ENCODE data around the gene PAXX.

PAXX gene

DNA sequence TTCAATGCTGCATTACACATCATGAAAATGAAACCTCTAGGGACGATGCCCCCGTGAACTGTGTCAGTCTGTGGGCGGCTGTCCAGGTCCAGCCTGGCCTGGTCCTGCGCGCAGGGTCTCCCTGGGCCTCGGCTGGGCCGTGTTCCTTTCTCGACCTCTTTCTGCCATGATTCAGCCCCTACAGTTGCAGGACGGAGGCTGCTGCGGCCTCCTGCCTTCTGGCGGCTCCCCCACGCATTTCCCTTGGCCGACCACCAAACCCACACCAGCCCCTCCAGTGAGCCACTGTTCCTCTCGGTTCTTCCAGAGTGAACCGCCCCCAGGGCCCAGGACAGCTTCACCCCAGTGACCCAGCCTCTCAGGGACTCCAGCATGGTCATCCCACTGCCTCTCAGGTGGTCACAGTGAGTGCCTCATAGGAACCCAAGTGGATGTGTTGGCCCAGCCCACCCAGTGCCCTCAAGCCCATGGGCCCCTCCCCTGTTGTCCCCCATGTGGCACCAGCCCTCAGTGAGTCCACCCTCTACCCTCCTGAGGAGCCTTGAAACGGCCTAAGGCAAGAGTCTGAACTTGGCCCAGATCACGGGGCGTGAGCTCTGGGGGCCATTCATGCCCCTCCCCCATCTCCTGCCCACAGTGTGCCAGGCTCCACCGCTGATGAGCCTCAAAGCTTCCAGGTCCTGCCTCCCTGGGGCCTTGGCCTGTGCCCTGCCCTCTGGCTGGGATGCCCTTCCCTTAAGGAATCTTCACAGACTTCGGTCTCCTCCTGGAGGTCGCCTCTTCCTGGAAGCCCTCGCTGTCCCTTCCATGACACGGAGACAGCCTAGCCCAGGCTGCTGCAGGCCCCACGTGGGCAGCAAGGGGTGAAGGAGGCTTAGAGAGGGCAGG, 14.1 kb downstream of the PAXX start:
- DNase-seq: no peak

DNA sequence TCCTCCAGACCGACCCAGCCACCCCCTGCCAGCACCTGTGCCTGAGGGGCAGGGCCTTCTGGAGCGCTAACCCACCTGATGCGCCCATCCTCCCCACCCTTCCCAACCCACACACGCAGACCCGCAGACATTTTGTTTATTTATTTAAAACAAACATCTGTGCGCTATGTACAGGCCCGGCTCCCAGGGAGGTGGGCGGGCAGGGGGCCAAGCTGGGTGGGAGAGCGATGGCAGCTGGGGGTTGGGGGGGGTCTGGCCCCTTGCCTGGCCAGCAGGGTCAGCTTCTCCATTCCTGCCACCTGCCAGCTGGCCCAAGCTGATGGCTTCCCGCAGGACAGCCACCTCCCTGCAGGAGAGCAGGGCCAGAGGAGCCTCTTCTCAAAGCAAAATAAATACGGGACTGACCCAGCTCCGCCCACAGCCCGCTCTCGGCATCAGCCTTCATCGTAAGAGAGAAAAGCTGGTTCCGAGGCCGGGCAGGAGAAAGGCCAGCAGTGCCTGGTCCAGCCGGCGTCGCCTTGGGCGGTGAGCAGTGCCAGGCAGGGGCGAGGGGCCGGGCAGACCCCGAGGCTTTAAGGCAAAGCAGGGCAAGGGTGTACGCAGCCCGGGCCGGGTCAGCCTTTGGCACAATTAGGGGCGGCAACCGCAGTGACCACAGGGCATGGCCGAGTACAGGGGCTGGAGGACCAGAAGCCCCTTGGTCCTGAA, 15.0 kb downstream of the PAXX start:
- DNase-seq: no peak

DNA sequence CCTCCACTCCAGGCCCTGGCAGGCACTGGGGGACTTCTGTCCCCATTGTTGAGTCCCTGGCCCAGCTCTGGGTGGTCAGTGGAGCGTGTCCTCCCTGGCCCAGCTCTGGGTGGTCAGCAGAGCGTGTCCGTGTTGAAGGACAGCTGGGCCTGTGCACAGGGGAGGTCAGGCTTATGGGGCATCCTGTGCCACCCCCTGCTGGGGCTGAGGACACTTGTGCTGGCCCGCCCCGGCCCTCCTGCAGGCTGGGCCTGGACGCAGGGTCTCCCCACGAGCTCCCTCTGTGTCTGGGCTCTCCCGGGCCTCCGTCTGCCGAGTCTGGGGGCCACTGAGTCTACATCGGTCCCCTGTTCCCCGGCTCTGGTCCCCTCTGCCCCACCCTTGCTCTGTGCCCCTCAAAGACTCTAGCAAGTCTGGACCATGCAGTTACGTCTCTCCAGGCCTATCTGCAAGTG, 15.6 kb downstream of the PAXX start:
- DNase-seq: no peak

DNA sequence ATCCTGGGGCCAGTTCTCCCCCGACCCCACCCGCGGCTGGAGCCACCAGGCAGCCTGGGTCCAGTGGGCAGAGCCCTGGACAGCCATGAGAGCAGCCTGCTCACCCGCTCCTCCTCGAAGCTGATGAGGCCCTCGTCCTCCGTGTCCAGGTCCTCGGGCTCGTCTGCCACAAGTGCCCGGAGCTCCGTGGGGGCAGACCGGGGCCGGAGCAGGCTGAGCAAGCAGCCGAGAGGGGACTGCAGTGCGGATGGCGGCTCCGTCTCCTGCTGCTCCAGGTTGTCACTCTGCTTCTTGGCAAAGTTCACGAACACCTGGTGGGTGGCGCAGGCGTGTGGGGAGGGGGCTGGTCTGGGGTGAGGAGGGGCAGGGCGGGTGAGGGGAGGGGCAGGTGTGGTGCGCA, 16.1 kb downstream of the PAXX start:
- DNase-seq: no peak

DNA sequence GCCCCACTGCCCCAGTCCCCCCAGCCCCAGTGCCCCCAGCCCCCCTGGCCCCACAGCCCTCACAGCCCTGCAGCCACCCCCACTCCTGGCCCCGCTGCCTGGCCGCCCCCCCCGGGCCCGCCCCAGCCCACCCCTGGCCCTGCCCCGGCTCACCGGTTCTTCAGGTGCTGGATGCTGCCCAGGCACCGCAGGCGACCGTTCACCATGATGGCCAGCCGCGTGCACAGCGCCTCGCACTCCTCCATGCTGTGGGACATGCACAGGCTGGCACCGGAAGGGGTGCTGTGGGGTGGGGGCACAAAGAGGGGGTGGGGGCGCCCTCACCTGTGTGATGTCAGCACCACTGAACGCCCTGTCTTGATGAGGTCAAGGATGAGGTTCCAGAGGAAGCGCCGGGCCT, 17.0 kb downstream of the PAXX start:
- DNase-seq: no peak

DNA sequence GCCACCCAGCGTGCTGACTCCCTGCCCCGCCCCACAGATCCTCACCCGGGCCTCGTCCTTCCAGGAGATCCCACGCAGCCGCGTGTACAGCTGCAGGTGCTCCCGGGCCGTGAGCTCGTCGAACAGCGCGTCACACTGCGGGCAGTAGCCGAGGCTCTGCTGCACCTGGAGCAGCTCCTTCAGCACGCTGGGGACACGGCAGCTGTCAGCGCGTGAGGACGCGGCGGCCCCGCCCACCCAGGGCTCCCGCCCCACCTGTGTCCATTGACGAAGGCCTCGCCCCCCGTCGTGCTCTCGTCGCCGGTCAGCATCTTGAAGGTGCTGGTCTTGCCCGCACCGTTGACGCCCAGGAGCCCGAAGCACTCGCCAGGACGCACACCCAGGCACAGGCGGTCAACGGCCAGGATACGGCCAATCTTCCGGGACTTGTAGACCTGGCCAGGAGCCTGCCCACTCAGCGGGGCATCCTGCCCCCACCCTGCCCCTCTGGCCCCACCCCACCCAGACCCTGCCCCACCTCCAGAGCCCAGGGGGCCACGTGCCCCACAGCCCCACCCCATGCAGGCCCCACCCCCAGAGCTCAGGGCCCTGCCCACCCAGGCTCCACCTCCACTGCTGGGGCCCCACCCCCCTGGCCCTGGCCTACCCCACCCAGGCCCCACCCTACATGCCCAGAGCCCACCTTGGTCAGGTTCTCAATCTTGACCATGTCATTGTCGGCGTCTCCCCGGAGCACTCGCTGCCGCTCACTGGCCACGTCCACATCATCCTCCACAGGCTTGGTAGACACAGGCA, 17.9 kb downstream of the PAXX start:
- DNase-seq: no peak

DNA sequence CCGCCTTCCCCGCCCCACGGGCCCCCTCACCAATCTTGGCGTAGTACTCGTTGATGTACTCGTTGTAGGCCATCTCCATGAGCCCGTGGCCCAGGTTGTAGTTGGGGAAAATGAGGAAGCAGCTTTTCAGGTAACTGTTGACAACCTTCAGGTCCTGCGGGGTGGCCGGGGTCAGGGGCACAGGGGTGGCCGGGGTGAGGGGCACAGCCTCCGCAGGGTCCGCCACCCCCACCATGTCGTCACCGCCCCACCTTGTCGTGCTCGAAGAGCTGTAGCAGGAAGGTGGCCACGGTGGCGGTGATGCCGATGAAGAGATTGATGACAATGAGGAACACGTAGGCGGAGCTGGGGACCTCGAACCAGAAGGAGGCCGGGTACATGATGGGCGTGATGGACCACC, 18.9 kb downstream of the PAXX start:
- no peak for DNase-seq

DNA sequence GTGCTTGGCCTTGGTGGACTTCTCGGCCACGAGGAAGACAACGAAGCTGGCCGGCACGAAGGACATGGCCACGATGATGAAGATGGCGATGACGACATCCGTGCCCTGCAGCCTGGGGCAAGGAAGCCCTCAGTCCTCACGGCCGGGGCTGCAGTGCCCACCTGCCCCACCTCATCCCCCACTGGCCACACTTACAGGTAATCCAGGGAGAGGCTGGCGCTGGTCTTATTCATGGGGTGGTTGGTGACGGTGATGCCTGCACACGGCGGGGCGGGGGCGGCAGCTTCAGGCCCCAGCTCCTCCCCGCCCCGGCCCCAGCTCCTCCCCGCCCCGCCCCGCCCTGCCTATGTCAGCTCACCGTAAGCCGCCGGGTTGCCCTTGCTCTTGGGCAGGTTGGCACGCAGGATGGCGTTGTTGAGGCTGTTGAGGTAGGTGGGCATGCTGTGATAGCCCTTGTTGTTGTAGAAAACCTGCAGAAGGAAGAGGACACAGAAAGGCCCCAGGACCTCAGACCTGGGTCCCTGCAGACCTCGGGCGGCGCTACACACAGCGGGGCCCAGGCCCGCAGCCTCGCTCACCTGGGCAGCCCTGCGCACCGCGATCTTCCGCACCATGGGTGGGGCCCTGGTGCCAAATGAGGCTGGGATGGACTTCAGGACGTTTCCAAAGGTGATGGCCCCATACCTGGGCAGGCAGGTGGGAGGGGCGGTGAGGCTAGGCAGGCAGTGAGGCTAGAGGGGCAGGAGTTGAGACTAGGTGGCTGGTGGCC, 19.9 kb downstream of the PAXX start:
- no peak for DNase-seq

DNA sequence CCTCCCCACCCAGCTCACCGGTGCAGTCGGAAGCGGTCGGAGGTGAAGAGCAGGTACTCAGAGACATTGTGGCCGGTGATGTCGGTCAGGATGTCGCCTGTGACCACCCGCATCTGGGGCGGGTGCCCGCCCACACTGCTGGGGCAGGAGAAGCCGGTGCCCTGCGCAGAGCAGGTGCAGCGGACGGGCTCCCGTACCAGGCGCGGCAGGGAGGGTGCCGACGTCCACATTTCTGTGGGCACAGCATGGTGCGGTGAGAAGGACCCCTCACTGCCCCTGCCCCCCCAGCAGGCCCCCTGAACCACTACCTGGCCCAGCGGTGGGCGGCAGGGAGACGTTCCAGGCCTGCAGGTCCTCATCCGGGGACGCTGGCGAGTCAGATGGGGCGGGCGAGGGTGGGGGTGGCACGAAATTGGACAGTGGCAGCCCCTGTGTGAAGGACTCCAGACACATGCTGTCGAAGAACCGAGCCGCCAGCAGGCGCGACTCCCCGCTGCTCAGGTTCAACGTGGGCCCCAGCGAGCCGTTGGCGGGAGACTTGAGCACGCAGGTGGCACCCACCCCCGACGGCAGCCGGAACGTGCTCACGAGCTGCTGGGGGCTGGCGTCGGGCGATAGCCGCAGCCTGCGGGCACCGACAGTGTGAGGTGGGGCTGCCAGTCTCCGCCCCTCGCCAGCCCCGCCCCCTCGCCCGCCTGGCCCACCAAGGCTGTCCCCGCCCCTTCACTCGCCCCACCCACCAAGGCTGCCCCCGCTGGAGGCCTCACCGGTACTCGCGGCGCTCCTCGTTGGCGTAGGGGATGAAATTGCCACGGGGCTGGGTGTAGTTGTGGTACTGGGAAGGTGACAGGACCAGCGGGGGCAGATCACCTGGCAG, 20.7 kb downstream of the PAXX start:
- no peak for DNase-seq

DNA sequence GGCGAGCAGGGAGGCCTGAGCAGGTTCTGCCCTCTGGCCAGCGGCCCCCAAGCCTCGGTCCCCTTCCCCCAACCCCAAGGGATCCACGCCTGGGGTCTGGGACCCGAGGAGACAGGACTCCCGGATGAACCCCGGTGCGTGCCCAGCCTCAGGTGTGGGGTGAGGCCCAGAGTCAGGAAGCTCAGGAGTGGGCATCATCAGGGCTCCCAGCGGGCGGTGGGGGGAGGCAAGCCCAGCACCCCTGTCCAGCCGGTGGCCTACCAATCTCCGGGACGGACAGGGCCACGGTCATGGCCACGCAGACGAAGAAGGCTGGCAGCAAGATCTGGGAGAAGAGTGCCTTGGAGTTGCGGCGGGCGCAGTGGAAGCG, 21.3 kb downstream of the PAXX start:
- DNase-seq: no peak

DNA sequence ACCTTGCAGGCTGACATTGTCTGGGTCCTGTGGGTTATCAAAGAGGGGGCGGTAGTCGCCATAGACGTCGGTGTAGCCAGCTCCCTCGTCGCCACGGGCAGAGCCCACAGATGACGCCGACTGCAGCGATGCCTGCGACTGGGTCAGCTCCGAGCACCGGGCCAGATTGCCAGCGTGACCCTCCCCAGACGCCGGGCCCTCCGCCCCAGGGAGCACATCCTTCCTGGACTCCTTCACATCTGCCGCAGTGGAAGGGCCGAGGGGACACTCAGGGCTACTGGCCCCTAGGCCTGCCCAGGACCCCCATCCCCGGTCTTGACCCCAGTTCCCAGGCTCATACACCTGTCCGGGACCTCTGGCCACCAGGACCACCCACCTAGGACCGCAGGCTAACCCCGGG, 21.9 kb downstream of the PAXX start:
- DNase-seq: no peak

DNA sequence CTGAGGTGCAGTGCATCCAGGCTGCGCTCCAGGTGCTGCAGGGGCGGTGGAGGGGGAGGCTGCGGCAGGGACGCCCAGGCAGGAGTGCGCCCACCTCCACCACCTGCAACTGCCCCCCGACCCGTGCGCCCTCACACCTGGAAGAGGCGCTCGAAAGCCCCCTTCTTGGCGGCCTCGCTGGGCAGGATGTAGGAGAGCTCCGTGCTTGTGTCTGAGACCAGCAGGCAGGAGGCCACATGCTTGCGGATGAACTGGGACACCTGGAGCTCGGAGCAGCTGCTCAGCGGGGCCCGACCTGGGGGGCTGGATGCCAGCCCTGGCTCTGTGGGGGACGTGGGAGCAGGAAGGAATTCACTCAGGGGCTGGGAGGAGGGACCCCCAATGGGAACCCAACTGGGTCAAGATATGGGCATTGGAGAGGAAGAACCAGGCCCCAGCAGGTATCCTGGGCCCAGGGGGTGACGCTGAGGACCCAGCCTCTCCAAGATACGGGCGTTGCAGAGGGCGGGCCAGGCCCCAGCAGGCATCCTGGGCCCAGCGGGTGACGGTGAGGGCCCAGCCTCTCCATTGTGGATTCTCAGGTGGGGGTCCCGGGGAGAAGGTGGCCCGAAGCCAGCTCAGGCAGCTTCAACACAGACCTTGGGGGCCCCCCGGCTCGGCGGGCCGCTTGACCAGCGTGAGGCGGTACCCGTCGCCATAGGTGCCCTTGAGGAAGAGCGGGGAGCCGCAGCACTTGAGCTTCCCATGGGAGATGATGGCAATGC, 22.7 kb downstream of the PAXX start:
- DNase-seq: no peak

DNA sequence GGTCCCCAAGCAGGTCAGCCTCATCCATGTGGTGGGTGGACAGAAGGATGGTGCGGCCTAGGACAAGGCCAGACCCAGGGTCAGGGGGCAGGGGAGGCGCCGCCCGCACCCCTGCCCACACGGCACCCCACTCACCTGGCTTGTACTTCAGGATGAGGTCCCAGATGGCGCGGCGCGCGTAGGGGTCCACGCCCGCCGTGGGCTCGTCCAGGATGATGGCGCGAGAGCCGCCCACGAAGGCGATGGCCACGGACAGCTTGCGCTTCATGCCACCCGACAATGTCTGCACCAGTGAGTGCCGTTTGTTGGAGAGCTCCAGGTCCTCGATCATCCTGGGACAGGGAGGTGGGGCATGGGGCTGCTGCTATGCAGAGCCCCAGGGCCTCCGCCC, 23.3 kb downstream of the PAXX start:
- DNase-seq: no peak

DNA sequence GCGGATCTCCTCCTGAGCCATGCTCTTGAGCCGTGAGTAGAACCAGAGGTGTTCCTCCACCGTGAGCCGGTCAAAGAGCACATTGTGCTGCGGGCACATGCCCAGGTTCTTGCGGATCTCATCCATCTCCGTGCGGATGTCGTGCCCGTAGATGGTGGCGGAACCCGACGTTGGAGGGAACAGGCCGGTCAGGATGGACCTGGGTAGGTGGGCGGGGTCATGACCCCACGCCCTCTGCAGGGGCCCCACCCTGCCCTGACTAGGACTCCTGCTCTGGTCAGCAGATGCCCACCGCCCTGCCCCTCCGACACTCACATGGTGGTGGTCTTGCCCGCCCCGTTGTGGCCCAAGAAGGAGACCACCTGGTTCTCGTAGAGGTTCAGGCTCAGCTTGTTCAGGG, 23.8 kb downstream of the PAXX start:
- DNase-seq: no peak

DNA sequence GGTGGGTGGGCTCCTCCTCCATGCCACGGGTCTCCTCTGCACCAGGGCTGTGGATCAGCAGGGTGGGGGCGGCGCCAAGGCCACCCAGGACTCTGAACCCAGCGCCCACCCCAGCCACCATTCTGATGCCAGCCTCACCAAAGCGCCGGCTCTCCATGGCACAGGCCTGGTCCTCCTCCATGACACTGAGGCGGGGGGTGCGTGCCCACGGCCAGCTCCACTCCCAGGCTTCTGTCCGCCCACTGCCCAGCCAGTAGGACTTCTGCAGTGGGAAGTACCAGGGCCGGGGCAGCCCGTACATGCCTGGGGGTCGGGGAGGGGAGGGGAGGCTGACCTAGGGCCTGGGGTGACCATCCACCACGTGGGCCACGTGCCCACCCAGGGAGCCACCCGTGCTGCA, 24.2 kb downstream of the PAXX start:
- no peak for DNase-seq

DNA sequence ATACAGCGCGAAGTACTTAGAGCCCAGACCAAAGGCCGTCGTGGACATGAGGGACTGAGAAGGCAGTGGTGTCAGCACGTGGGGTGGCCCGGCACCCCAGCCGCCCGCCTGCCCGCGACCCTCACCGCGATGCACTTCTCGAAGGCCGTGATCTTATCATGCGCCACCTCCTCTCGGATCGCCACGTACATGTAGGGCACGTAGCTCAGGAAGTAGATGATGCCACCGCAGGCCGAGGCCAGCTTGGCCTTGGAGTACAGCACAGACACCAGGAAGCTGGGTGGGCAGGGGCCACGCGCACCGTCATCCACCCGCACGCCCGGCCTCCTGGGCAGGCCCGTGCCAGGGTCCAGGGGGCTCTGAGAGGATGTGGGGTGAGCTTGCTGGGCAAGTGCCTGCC, 24.8 kb downstream of the PAXX start:
- DNase-seq: no peak

DNA sequence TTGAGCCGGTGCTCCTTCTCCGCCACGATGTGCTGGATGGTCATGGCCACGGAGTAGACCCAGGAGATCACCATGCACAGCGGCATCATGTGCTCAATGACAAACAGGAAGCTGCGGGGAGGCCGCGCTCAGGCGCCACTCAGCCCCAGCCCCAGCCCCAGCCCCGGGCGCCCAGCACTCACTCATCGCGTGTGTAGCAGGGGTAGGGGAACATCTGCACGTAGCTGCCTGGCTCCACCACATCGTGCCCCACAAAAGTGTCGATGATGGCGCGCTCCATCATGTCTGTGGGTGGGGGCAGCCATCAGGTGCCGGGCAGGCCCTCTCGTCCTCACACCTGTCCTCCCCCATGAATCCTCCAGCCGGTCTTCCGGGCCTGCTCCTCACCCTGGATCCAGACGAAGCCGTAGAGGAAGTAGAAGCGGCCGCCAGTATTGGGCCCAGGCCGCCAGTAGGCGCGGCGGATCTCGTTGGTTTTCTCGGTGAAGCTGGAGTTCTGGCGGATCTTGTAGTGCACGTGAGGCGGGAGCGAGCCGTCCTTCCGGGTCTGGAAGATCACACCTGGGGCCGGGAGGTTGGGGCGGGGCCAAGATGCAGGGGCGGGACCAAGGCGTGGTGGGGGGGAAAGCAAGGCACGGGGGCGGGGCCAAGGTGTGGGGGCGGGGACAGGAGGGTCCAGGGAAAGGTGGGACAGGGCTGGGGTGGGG, 25.7 kb downstream of the PAXX start:
- DNase-seq: no peak

DNA sequence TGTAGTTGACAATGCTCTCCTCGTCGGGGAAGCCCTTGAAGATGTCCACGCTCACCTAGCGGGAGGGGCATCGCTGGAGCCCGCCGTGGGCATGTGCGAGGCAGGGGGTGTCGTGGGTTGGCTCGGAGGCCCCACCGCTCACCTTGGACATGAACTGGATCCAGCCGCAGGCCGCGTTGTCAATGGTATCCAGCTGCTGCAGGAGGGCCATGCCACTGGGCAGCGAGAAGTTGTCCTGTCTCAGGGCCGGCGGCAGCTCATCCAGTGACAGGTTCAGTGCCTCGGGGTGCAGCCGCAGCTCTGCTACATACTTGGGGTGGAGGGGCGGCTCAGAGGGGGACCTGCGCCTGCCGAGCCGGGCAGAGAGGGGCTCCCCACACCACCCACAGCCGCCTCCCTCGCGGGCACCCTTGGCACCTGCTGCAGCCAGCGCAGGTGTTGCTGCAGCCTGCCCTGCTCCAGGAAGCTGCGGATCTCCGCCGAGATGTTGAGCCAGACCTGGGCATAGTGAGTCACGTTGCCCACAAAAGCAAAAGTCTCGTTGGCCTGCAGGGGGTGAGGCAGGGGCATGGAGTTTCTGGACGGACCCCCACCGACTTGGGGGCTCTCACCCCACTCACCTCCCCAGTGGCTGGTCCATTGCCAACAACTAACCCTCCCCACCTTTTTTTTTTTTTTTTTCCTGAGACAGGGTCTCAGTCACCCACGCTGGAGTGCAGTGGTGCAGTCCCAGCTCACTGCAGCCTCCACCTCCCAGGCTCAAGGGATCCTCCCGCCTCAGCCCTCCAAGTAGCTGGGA, 26.7 kb downstream of the PAXX start:
- no peak for DNase-seq

DNA sequence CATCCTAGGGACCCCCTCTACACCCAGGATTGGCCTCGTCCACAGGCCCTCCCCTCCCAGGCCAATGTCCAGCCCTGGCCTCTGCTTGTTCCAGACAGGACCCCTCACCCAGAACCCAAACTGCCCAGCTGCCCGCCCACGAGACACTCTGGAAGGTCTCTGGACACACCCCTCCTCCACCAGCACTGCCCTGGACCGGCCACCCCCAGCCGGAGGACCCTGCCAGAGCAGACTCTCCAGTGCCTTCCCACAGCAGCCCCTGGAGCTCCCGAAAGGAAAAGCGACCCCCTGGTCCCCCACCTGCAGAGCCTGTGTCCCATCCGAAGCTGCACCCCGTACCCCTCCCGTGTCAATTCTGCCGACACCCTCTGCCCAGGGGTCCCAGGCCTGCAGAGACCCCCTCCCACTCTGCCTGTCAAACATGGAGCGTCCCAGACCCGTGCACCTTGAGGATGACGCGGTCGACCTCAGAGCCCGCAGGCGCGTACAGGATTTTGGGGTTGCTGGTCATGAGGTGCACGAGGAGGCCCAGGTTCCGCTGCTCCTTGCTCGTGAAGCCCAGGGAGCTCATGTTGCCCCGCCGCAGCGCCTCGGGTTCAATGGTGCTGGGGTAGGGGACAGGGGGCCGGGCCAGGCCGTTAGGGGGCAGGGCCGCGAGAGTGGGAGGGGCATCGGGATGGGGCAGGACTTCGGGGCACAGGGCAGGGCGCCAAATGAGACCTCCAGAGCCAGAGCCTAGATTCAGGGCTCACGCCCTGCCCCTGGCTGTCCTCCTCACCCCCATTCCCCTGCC, 27.9 kb downstream of the PAXX start:
- no peak for DNase-seq
